ENCODE measurements around the gene CDK5. TPM values are rescaled to one million over a fixed set of nuclear protein-coding genes. Genes with fewer than 3 reads are reported as not detected.
A peak's percentile ranks its signal among the peaks of the same experiment; 100 is the strongest.

The CDK5 gene
- total and polyA plus RNA-seq, 2 of the 13 experiments (the other 11 are each of a cell fraction or from before 2014, with no cell fraction given), result 16.4 to 21.3 TPM

GRCh38 chr7:151078233-151079040 lies 20.7 kb upstream of the CDK5 start (continued):
- TF ChIP-seq CBX5 (CRISPR knock-in tag; IDR thresholded peaks at IDR 0.05; ENCODE audit: borderline replicate concordance), result no peak

- Histone ChIP-seq H3K36me3 (replicated peaks in 1 of 2; ENCODE audit: control insufficient read depth in 1 of 2, insufficient read depth in 2 of 2, low read length in 2 of 2) (peaks cover 11 to 28% of the 10 kb centered on the region in 2 experiments), H3K4me2 (ENCODE audit: low read depth, low read length) (no peak overlapping the region), H2AFZ (ENCODE audit: low read length) (no peak overlapping the region), H3K27ac (ENCODE audit: extremely low read length, insufficient read depth, low read length) (no peak overlapping the region), H3K79me2 (ENCODE audit: insufficient read depth, low read length) (peaks cover 33% of the 10 kb centered on the region), H3K27me3 (ENCODE audit: control insufficient read depth in 1 of 2, insufficient read depth in 2 of 2, low read length in 2 of 2) (no peaks in the 10 kb centered on the region; a peak in 1 of 5 replicates), H3K4me1 (ENCODE audit: insufficient read depth, low read length) (peaks cover 23% of the 10 kb centered on the region), H3K9ac (ENCODE audit: insufficient read depth, low read depth, low read length) (no peak overlapping the region), H3K4me3 (replicated peaks in 1 of 3; ENCODE audit: insufficient read depth in 1 of 3, low read depth in 2 of 3, low read length in 3 of 3) (no peak overlapping the region), H4K20me1 (ENCODE audit: insufficient read depth, low read length) (no peaks in the 10 kb centered on the region), H3K9me3 (ENCODE audit: low read length) (no peaks in the 10 kb centered on the region)
- TF ChIP-seq THAP11 (CRISPR knock-in tag; IDR thresholded peaks at IDR 0.05) (no peak), NFKBIZ (CRISPR knock-in tag; IDR thresholded peaks at IDR 0.05) (no peak), ZNF607 (CRISPR knock-in tag; IDR thresholded peaks at IDR 0.05; ENCODE audit: borderline replicate concordance) (no peak), CCAR2 (optimal IDR thresholded peaks at IDR 0.05; ENCODE audit: low read depth, low read length) (no peak), FOXC1 (CRISPR knock-in tag; IDR thresholded peaks at IDR 0.05; ENCODE audit: borderline replicate concordance) (no peak), ZNF230 (CRISPR knock-in tag; IDR thresholded peaks at IDR 0.05) (no peak), ZSCAN5A (CRISPR knock-in tag; IDR thresholded peaks at IDR 0.05; ENCODE audit: borderline replicate concordance) (no peak)
- TF ChIP-seq, protein P1, sequence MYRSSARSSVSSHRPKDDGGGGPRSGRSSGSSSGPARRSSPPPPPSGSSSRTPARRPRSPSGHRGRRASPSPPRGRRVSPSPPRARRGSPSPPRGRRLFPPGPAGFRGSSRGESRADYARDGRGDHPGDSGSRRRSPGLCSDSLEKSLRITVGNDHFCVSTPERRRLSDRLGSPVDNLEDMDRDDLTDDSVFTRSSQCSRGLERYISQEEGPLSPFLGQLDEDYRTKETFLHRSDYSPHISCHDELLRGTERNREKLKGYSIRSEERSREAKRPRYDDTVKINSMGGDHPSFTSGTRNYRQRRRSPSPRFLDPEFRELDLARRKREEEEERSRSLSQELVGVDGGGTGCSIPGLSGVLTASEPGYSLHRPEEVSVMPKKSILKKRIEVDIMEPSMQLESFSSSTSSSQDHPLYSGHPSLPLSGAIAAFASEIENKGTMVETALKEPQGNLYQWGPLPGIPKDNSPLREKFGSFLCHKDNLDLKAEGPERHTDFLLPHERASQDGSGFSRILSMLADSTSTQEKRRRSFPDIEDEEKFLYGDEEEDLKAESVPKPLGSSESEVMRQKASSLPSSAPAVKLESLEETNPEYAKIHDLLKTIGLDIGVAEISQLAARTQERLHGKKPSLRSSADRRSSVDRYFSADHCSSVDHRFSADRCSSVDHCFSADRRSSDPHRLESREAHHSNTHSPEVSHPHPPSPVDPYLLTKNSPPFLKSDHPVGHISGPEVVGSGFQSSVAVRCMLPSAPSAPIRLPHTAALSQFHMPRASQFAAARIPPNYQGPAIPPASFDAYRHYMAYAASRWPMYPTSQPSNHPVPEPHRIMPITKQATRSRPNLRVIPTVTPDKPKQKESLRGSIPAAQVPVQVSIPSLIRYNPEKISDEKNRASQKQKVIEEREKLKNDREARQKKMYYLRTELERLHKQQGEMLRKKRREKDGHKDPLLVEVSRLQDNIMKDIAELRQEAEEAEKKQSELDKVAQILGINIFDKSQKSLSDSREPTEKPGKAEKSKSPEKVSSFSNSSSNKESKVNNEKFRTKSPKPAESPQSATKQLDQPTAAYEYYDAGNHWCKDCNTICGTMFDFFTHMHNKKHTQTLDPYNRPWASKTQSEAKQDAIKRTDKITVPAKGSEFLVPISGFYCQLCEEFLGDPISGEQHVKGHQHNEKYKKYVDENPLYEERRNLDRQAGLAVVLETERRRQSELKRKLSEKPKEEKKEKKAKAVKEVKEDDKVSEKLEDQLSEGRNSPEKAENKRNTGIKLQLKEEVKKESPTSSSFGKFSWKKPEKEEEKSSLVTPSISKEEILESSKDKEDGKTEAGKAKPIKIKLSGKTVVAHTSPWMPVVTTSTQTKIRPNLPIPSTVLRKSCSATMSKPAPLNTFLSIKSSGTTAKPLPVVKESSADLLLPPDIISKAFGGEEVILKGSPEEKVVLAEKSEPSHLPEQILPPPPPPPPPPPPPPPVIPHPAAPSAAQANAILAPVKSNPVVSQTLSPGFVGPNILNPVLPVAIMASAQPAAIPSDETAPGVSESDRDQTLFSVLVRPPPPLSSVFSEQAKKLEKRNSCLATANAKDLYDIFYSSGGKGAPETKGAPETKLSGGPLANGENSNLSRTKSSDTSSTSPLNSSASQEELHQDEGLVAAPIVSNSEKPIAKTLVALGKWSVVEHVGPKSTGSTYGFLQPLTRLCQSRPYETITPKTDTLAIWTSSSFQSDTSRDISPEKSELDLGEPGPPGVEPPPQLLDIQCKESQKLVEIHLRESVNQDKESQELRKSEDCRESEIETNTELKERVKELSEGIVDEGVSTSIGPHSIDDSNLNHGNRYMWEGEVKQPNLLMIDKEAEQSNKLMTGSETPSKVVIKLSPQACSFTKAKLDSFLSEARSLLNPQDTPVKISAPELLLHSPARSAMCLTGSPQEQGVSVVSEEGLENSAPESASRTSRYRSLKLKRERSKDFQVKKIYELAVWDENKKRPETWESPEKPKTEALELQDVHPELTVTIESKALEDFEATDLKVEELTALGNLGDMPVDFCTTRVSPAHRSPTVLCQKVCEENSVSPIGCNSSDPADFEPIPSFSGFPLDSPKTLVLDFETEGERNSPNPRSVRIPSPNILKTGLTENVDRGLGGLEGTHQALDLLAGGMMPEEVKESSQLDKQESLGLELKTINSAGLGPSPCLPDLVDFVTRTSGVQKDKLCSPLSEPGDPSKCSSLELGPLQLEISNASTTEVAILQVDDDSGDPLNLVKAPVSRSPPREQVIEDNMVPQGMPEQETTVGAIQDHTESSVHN (CRISPR knock-in tag; IDR thresholded peaks at IDR 0.05), result 0 out of 2 replicates have a peak, but pooled peaks have one; percentile 66
- CTCF ChIA-PET (ENCODE audit: low intra/inter-chr PET ratio, low total read pairs), result no interaction called here
- no TSS peak for BruUV-seq (replicated peaks)
- ATAC-seq (no peak), DNase-seq (ENCODE audit: low spot score) (no peak), FAIRE-seq (no peak)
- in situ Hi-C loops (cut with HindIII; ENCODE audit: extremely low pct_ligation_motif_present, low pct_unique_long_range_greater_than_20kb), result no loop called here
- POLR2A ChIA-PET, result interaction anchor here (1.0 to 5.4 kb wide), 5 partner anchors 10 to 49 kb away, joined by 3 to 60 read pairs (median 4); partner anchors contain the start of genes ABCB8 and SLC4A2
- intact Hi-C loops (cut with micrococcal nuclease; ENCODE audit: unreplicated experiment), result no loop called here
- 90% methylated on average over 9 of the region's 10 CpGs for WGBS (ENCODE audit: low lambda C conversion rate)
Observed at GRCh38 chr7:151077705-151078232, 20.1 kb upstream of the CDK5 start.

All from HepG2 (cell line).